GM18907 (cell line): ENCODE measurements around the gene TRIM47.

Experiments used
- ATAC-seq: cut with Tn5 transposase; IDR thresholded peaks from one replicate; pipeline ENCODE4 v1.9.1; 2021; ENCODE audit warnings: mild to moderate bottlenecking, moderate library complexity; ENCODE audit not compliant: unreplicated experiment

The TRIM47 gene

GRCh38 chr17:75909051-75909811, 30.9 kb upstream of the TRIM47 start:
- ATAC-seq: no peak

- no peak for ATAC-seq
Observed at GRCh38 chr17:75908201-75908600, 29.8 kb upstream of the TRIM47 start.

DNA sequence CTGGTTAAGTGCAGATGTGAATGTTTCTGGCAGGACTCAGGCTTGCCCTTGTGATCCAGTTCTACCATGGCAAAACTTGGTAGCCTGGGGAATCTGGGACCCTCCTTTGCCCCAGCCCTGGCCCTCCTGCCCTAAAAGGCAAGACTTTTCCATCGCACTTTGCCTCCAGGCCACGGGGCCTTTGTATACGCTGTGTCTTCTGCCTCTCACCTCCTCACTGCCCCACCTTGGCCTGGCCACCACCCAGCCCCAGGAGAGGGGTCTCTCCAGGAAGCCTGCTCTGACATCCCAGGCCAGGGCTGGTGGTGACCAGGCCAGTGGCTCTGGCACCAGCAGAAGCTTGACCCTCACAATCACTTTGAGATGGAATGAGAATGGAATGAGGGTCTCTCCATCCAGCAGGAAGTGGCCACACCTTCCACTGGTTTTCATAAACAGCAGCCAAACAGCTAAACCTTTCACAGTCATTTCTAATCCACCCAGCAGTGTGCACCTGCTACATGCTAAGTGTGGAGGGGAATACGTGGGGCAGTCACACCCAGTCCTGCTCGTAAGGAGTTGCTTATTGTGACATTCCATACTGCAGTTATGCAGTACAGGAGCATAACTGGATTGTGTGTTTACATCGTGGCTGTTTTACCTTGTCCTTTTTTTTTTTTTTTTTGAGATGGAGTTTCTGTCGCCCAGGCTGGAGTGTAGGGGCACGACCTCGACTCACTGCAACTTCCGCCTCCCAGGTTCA, 27.9 kb upstream of the TRIM47 start:
- no peak for ATAC-seq

DNA sequence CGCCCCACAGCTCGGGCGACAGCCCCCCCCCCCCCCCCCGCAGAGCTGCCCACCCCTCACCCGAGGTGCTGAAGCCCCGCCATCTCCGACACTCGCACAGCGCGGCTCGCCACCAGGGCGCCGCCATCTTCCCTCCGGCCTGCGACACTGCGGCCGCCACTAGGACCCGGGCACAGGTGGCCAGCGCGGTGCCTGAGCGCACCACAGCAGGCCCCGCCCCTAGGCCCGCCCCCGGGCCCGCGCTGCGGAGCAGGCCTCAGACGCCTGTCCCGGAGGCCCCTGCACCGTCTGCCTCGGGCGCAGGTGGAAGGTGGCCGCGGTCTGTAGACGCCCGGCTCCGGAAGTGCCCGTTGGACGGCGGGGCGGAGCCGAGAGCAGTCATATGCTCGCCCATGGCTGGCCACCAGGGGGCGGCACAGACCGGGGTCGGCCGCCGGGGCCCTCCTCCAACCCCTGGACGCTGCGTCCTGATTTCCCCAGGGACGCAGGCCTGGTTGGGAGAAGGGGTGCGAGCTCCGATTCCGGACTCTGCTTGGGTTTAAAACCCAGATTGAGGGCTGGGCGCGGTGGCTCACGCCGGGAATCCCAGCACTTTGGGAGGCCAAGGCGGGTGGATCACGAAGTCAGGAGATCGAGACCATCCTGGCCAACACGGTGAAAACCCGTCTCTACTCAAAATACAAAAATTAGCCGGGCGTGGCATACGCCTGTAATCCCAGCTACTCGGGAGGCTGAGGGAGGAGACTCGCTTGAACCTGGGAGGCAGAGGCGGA, 26.6 kb upstream of the TRIM47 start, which contains the start of gene MRPL38:
MRPL38 (minus strand) TSS at position 136 of the 773 bp plus-strand sequence; CDS start at position 127, 9 bp downstream.
- peak; percentile 89 for ATAC-seq

- no peak for ATAC-seq
Observed at GRCh38 chr17:75902406-75902805, 24.0 kb upstream of the TRIM47 start.

DNA sequence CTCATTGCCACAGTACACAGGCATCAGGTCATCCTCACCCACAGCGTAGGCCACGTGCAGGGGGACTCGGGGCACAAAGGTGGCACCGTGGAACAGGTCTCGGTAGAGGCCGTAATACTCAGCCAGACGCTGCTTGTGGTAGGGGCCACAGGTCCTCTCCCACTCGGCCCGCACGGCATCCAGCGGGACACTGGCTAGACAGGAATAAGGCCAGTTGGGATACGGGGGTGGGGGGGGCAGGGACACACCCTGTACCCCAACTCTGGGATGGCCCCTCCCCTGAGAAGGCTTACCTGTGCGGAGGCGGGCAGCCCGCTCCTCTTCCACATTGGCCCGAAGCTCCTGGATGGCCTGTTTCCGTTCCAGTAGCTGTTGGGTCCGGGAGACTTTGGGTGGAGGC, 23.3 kb upstream of the TRIM47 start:
- ATAC-seq: no peak

DNA sequence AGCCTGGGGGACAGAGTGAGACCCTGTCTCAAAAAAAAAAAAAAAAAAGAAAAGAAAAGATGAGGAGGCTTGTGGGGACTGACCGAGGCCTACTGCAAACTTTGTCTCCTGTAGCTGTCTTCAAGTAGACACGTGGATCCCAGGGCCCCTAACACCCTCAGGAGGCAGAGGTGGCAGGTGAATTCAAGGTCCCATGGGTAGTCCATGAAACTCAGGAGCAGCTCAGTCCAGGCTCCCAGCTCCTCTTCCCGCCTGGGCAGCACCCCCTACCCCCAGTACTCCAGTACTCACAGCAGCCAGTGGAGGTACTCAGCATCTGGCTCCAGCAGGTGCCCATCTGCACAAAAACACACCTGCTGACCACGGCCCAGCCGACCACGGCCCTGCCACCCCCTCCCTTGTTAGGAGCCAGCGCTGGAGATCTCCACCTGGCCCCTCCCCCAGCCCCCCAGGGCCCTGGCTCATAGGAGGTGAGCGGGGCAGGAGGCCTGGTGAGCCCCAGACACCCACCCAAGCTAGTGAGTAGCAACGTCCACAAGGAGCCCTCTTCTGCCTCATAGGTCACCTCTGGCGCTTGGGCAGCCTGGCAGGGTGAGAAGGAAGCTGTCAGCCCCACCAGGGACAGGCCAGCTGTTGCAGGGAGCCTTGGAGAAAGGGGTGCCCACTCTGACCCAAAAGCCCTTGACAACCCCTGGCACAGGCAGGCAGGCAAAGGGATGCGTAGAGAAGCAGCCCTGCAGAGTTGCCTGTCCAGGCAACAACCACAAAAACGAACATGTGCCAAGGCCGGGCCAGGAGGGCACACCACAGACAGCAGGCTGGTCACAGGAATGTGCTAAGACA, 22.5 kb upstream of the TRIM47 start:
- no peak for ATAC-seq

DNA sequence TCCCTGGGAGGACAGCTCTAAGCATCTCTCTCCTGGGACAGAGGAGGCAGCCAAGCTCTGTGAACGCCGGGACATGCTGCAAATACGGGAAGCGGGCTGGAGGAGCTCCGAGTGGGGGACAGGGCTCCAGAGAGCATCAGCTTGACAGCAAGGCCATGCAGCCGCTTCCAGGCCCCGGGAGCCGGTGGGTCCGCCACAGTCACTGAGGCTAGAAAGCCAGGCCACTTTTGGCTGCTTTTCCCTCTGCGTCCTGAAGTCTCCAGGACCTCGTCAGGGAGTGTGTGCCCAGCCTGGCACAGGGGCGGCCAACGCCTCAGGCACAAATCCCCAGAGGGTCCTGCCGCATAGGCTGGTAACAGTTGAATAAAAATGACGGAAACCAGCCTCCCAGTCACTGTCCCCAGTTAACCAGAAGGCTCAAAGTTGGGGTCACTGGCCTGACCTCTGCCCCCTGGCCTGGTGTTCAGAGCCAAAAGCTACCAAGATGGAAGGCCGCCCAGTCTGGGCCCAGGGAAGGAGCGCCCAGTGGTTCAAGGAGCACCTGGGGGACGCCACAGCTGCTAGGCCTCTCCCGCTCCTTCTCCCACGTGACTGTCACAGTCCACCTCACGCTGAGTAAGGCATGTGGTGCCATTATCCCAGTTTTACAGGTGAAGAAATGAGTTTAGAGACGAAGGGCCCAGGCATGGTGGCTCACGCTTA, 21.5 kb upstream of the TRIM47 start:
- ATAC-seq: no peak

- no peak for ATAC-seq
Observed at GRCh38 chr17:75899353-75899752, 21.0 kb upstream of the TRIM47 start.

GRCh38 chr17:75898791-75899190, 20.4 kb upstream of the TRIM47 start:
- no peak for ATAC-seq

GRCh38 chr17:75898065-75898464, 19.7 kb upstream of the TRIM47 start:
- no peak for ATAC-seq

DNA sequence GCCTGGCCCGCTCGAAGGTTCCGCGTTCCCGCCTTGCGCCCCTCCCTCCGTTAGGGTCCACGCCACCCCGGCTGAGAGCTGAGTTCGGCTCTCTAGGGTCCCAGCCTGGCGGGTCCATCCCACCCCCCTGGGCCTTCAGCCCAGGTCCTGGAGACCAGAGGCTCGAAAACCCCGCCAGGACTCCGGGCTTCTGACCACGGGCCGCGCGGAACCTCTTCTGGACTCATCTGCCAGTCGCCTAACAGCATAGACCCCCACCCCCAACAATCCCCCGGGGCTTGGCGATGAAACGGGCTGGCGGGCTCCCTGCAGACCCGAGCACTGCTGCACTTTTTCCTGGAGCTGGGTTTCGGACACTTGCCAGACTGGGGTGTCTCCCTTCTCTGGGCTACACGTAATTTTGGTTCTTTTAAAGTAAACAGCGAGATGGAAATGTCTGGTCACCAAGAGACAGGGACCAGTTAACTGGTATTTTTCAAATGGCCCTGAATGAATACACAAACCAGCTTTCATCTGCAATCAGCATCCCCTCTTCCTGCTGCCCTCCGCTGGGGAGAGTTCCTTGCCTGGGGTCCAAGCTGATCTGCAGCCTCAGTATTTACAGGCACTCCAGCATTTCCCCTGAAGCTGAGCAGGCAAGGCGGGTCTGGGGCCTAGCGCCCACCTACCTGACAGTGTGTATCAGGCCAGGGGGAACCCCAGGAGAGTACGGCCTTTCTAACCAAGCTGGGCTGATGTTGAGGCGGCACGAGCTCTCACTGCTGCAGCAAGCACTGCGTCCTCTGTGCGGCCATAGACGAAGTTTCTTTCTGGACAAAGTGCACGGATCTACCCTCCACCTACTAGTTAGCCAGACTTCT, 19.0 kb upstream of the TRIM47 start:
- ATAC-seq: no peak

- peak; percentile 51 for ATAC-seq
Observed at GRCh38 chr17:75896415-75897159, 18.2 kb upstream of the TRIM47 start, which contains the start of gene TRIM65. TSS of gene TRIM65 (minus strand) at chr17:75896951. CDS start at chr17:75896937, 14 bp downstream.

GRCh38 chr17:75895370-75896155, 17.2 kb upstream of the TRIM47 start:
- no peak for ATAC-seq

DNA sequence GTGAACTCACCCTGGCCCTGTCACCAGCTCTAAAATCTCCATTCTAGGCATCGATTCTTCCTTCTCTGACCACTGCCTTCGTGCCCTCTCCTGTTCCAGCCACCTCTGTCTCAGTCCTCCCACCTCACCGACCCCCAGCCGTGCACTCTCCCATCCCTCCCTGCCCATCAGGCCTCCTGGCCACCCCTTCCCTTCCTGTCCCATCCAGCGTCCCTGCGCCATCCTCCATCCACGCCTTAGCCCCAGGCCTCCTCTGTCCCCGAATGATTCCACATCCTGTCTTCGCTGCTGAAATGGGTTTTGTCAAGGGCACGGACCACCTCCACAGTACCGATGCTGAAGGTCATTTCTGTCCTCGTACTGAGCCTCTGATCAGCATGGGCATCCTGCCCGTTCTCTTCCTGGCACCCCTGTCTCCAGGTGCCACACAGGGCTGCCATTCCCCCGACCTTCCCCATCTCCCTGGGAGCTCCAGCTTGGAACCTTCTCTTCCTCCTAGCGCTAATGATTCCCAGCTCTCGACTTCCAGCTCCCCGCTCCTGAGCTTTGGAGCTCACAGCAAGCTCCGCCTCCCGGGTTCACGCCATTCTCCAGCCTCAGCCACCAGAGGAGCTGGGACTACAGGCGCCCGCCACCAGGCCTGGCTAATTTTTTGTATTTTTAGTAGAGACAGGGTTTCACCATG, 15.8 kb upstream of the TRIM47 start:
- no peak for ATAC-seq

DNA sequence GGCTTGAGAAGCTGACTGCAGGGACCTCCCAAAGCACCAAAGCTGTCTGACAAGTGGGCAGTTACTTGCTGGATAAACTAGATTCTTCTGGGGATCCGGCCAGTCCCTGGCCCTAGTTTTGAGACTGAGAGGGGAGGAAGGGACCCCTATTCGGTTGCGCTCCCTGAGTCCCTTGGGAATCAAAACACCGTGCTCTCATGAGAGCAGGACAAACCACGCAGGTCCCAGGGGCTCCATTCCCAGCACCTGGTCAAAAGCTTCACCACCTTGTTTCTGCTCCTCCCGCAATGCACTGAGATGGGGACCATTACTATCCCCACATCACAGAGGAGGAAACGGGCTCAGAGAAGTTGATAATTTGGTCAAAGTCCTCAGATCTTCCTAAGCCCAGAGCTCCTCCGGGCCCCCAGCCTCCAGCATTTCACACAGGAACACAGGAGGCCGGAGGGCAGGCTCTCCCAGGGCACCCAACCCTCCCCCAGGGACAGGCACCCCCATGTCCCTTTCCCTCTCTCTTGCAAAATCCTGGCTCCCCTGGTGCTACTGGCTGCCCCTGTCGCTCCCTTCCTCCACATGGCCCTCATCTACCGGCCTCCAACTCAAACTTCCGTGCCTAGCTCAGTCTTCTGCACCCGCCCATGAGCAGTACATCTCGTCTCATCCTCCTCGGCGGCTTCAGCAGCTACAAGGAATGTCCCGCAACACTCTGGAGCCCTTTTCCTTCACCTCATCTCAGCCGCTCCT, 15.1 kb upstream of the TRIM47 start:
- ATAC-seq: no peak
